Measurements from ENCODE around the gene IMP4. TPM values are rescaled to one million over a fixed set of nuclear protein-coding genes. Genes with fewer than 3 reads are reported as not detected.

Gene IMP4
- polyA plus RNA-seq, 3 donors: 57.6 to 81.2 (median 58.5) TPM

- intact Hi-C loops (cut with micrococcal nuclease): no loop called here
- 93% methylated on average over 10 of the region's 12 CpGs for WGBS (ENCODE audit: insufficient coverage)
- H3K9ac ChIP-seq (ENCODE audit: insufficient read depth, low read length, poor library complexity, severe bottlenecking): no peak overlapping the region
- H3K4me1 Mint-ChIP-seq: no peaks in the 10 kb centered on the region
- H3K4me3 Mint-ChIP-seq: no peak overlapping the region
- H2AFZ ChIP-seq (ENCODE audit: insufficient read depth, low read depth, low read length, poor library complexity, severe bottlenecking): no peak overlapping the region
- H3K4me3 ChIP-seq (replicated peaks in 1 of 3; ENCODE audit: low read depth in 2 of 3, low read length in 3 of 3): no peak overlapping the region
- no peaks in the 10 kb centered on the region for H3K4me1 ChIP-seq (ENCODE audit: control insufficient read depth in 1 of 2, insufficient read depth in 2 of 2, low read length in 2 of 2)
- no peak overlapping the region for H3K27ac ChIP-seq (ENCODE audit: low read depth in 1 of 2, low read length in 2 of 2)
- H3K27me3 Mint-ChIP-seq (ENCODE audit: low read depth in 3 of 3): peaks cover 9 to 20% (median 16%) of the 10 kb centered on the region in 3 donors
- peaks cover 0 to 3% of the 10 kb centered on the region in 2 donors for H3K27me3 ChIP-seq (ENCODE audit: control insufficient read depth in 2 of 2, insufficient read depth in 2 of 2, low read length in 2 of 2)
- no peaks in the 10 kb centered on the region for H4K20me1 ChIP-seq (ENCODE audit: insufficient read depth, low read length)
- H3K9me3 Mint-ChIP-seq: no peaks in the 10 kb centered on the region
- no peaks in the 10 kb centered on the region for H3K36me3 Mint-ChIP-seq
- no peak overlapping the region for H3K4me2 ChIP-seq (replicated peaks; ENCODE audit: extremely low read depth, low read length, poor library complexity, severe bottlenecking)
- H3K36me3 ChIP-seq (replicated peaks in 1 of 2; ENCODE audit: control insufficient read depth in 1 of 2, insufficient read depth in 2 of 2, low read length in 2 of 2): no peaks in the 10 kb centered on the region
- no peaks in the 10 kb centered on the region for H3K79me2 ChIP-seq (ENCODE audit: insufficient read depth, low read length)
- DNase-seq: no peak
- no peak overlapping the region for H3K27ac Mint-ChIP-seq
- no peak for TF ChIP-seq CTCF (IDR thresholded peaks at IDR 0.05)
- no peaks in the 10 kb centered on the region for H3K9me3 ChIP-seq (replicated peaks in 1 of 2; ENCODE audit: control insufficient read depth in 1 of 2, insufficient read depth in 1 of 2, low read length in 2 of 2)
Observed at GRCh38 chr2:130302164-130302886, 40.4 kb upstream of the IMP4 start.

- H3K4me1 Mint-ChIP-seq: no peaks in the 10 kb centered on the region
- H3K27me3 Mint-ChIP-seq (ENCODE audit: low read depth in 3 of 3): peaks cover 5 to 16% (median 13%) of the 10 kb centered on the region in 3 donors
- Histone ChIP-seq H3K27ac (ENCODE audit: low read depth in 1 of 2, low read length in 2 of 2) (no peak overlapping the region), H3K79me2 (ENCODE audit: insufficient read depth, low read length) (no peaks in the 10 kb centered on the region), H3K9ac (ENCODE audit: insufficient read depth, low read length, poor library complexity, severe bottlenecking) (no peak overlapping the region), H3K36me3 (replicated peaks in 1 of 2; ENCODE audit: control insufficient read depth in 1 of 2, insufficient read depth in 2 of 2, low read length in 2 of 2) (no peaks in the 10 kb centered on the region), H2AFZ (ENCODE audit: insufficient read depth, low read depth, low read length, poor library complexity, severe bottlenecking) (no peak overlapping the region), H3K4me2 (replicated peaks; ENCODE audit: extremely low read depth, low read length, poor library complexity, severe bottlenecking) (no peak overlapping the region), H3K9me3 (replicated peaks in 1 of 2; ENCODE audit: control insufficient read depth in 1 of 2, insufficient read depth in 1 of 2, low read length in 2 of 2) (no peaks in the 10 kb centered on the region), H3K4me3 (replicated peaks in 1 of 3; ENCODE audit: low read depth in 2 of 3, low read length in 3 of 3) (no peak overlapping the region), H3K4me1 (ENCODE audit: control insufficient read depth in 1 of 2, insufficient read depth in 2 of 2, low read length in 2 of 2) (no peaks in the 10 kb centered on the region), H3K27me3 (ENCODE audit: control insufficient read depth in 2 of 2, insufficient read depth in 2 of 2, low read length in 2 of 2) (peaks cover 0 to 3% of the 10 kb centered on the region in 2 donors), H4K20me1 (ENCODE audit: insufficient read depth, low read length) (no peaks in the 10 kb centered on the region)
- peaks cover 0 to under 1% (median 0%) of the 10 kb centered on the region in 7 donors for H3K9me3 Mint-ChIP-seq
- TF ChIP-seq CTCF (IDR thresholded peaks at IDR 0.05): no peak
- H3K27ac Mint-ChIP-seq: no peak overlapping the region
- DNase-seq: no peak
- no peaks in the 10 kb centered on the region for H3K36me3 Mint-ChIP-seq
- intact Hi-C loops (cut with micrococcal nuclease): no loop called here
- H3K4me3 Mint-ChIP-seq: no peak overlapping the region
Observed at GRCh38 chr2:130303169-130303568, 39.5 kb upstream of the IMP4 start.

Data from CD14-positive monocyte (primary cell).